B cell (primary cell): ENCODE results near the gene ZNF462. TPM values are rescaled to one million over a fixed set of nuclear protein-coding genes. Genes with fewer than 3 reads are reported as not detected.

Experiments
- ATAC-seq: fragments of 200-7000 bp; cut with Tn5 transposase; one replicate; pipeline ENCODE4 v1.10.0; 2021; ENCODE audit warnings: low read depth, mild to moderate bottlenecking, moderate number of reproducible peaks, moderate library complexity
- CTCF ChIA-PET: fragments of 350-600 bp; sonication (Branson Sonifier 250); formaldehyde crosslinking; loops from one replicate; lab custom pipeline; 2021; ENCODE audit warnings: antibody characterized with exemption, inconsistent platforms; lab: Charles Lee
- POLR2A ChIA-PET: fragments of 350-600 bp; sonication (Branson Sonifier 250); formaldehyde crosslinking; loops from one replicate; lab custom pipeline; 2021; ENCODE audit warnings: antibody characterized with exemption; lab: Charles Lee
- DNase-seq: peaks from one replicate; pipeline ENCODE4 v3.0.0; 2013
- H2AFZ ChIP-seq: 2 replicates; pipeline ENCODE4 v1.6.1; 2012; ENCODE audit warnings: mild to moderate bottlenecking, low read depth, low read length; ENCODE audit not compliant: insufficient read depth, poor library complexity, severe bottlenecking
- H3K27ac ChIP-seq, 2 donors: 1 replicate in 1 of 2; 2 replicates in 1 of 2; pipeline ENCODE4 v1.5.1; 2012 to 2013; ENCODE audit warnings: low read length in 2 of 2, mild to moderate bottlenecking in 2 of 2, moderate library complexity in 1 of 2
- H3K27me3 ChIP-seq, 4 experiments: fragments of 200-600 bp in 1 of 4; sonication (generic) in 1 of 4; replicated peaks in 1 of 4; 1 replicate in 2 of 4; 2 replicates in 2 of 4; pipeline versions ENCODE4 v1.6.1 to v1.7.0; 2013 to 2016; ENCODE audit warnings: low read length in 3 of 4, mild to moderate bottlenecking in 2 of 4, mixed read lengths in 1 of 4, moderate library complexity in 1 of 4; ENCODE audit not compliant: insufficient read depth in 4 of 4, control insufficient read depth in 3 of 4; ENCODE audit errors: control extremely low read depth in 1 of 4
- H3K36me3 ChIP-seq, 2 experiments: replicated peaks in 1 of 2; 1 replicate in 1 of 2; 2 replicates in 1 of 2; pipeline versions ENCODE4 v1.6.1 to v1.7.1; 2013; ENCODE audit warnings: low read length in 1 of 2; ENCODE audit not compliant: insufficient read depth in 2 of 2, control insufficient read depth in 1 of 2; ENCODE audit errors: control extremely low read depth in 1 of 2, extremely low read depth in 1 of 2
- H3K4me1 ChIP-seq, 2 donors: fragments of 200-600 bp in 1 of 2; sonication (generic) in 1 of 2; 1 replicate in 1 of 2; 2 replicates in 1 of 2; pipeline versions ENCODE4 v1.5.1 to v1.6.1; 2013 to 2017; ENCODE audit warnings: low read length in 2 of 2; ENCODE audit not compliant: control insufficient read depth in 2 of 2, insufficient read depth in 2 of 2
- H3K4me2 ChIP-seq: replicated peaks from 2 replicates; pipeline ENCODE3; 2012; ENCODE audit warnings: mild to moderate bottlenecking, low read depth, low read length; ENCODE audit not compliant: poor library complexity, severe bottlenecking
- H3K4me3 ChIP-seq, 5 experiments: fragments of 200-600 bp in 1 of 5; sonication (generic) in 1 of 5; 1 replicate in 3 of 5; 2 replicates in 2 of 5; pipeline versions ENCODE4 v1.5.1 to v1.7.0; 2011 to 2016; ENCODE audit warnings: low read length in 4 of 5, mild to moderate bottlenecking in 4 of 5, low read depth in 2 of 5, control low read depth in 1 of 5, moderate library complexity in 1 of 5; ENCODE audit not compliant: insufficient read depth in 1 of 5; ENCODE audit errors: control extremely low read depth in 1 of 5, extremely low read depth in 1 of 5
- H3K79me2 ChIP-seq: fragments of 200-600 bp; sonication (generic); one replicate; pipeline ENCODE4 v1.6.0; 2016; ENCODE audit warnings: low read length; ENCODE audit not compliant: control insufficient read depth, insufficient read depth
- H3K9ac ChIP-seq: fragments of 200-600 bp; sonication (generic); 2 replicates; pipeline ENCODE4 v1.6.1; 2017; ENCODE audit warnings: mild to moderate bottlenecking, low read length, moderate library complexity
- H3K9me3 ChIP-seq, 3 donors: one replicate each; pipeline versions ENCODE4 v1.6.1 to v1.7.1; 2013; ENCODE audit warnings: low read length in 2 of 3; ENCODE audit not compliant: control insufficient read depth in 2 of 3, insufficient read depth in 1 of 3; ENCODE audit errors: control extremely low read depth in 1 of 3
- H4K20me1 ChIP-seq: 2 replicates; pipeline ENCODE4 v1.6.0; 2012; ENCODE audit warnings: mild to moderate bottlenecking, low read length; ENCODE audit not compliant: insufficient read depth, control insufficient read depth, poor library complexity, severe bottlenecking
- H3K27ac Mint-ChIP-seq: one replicate; pipeline ENCODE4 v1.8.0; 2021; ENCODE audit warnings: mixed read lengths
- H3K27me3 Mint-ChIP-seq: one replicate; pipeline ENCODE4 v1.8.0; 2021; ENCODE audit warnings: mixed read lengths
- H3K4me1 Mint-ChIP-seq: one replicate; pipeline ENCODE4 v1.8.0; 2021; ENCODE audit warnings: mixed read lengths
- H3K4me3 Mint-ChIP-seq: one replicate; pipeline ENCODE4 v1.8.0; 2021; ENCODE audit warnings: mixed read lengths
- H3K9me3 Mint-ChIP-seq: one replicate; pipeline ENCODE4 v1.8.0; 2022; ENCODE audit warnings: mixed read lengths; ENCODE audit not compliant: insufficient read depth
- CTCF ChIP-seq: fragments of 200-600 bp; IDR thresholded peaks from one replicate; pipeline ENCODE4 v1.8.0; 2022; ENCODE audit warnings: antibody characterized with exemption, mild to moderate bottlenecking
- EZH2 ChIP-seq: IDR thresholded peaks from 2 replicates; pipeline ENCODE4 v1.6.1; 2012; ENCODE audit warnings: borderline replicate concordance, low read depth, mild to moderate bottlenecking, moderate library complexity, low read length; ENCODE audit not compliant: insufficient read depth, poor library complexity, severe bottlenecking
- WGBS: methylation state at CpG from one replicate; pipeline ENCODE4 v1.1.5; 2013; ENCODE audit warnings: missing lambda C conversion rate; ENCODE audit not compliant: insufficient coverage; 5-methylcytosine and 5-hydroxymethylcytosine counted together
- intact Hi-C: fragments of 100-400 bp; cut with micrococcal nuclease; formaldehyde crosslinking; loops from one replicate; pipeline ENCODE4 v1.10.0; 2022
- polyA plus RNA-seq: library from polyadenylated mRNA; depleted of rRNA; stranded (reverse); fragments of >200 nt; gene quantifications from 2 replicates; pipeline ENCODE4 v1.2.3, GENCODE V29; 2012
- total RNA-seq, 2 donors: library from RNA; stranded (reverse); fragments of 120-200 nt in 1 of 2; gene quantifications; 1 replicate in 1 of 2; 2 replicates in 1 of 2; pipeline versions ENCODE4 v1.2.3 to v1.2.4, GENCODE V29; 2013 to 2022

ZNF462 gene
- total and polyA plus RNA-seq, 2 donors (not counting 1 experiment from before 2014, with no cell fraction given): not detected

- CTCF ChIA-PET: no interaction called here
- Mint-ChIP-seq H3K4me3 (no peak overlapping the region), H3K4me1 (no peaks in the 10 kb centered on the region), H3K27ac (no peak overlapping the region), H3K27me3 (no peaks in the 10 kb centered on the region), H3K9me3 (no peaks in the 10 kb centered on the region)
- Histone ChIP-seq H3K4me2 (no peak overlapping the region), H3K9ac (no peak overlapping the region), H3K9me3 (no peaks in the 10 kb centered on the region), H3K4me1 (no peaks in the 10 kb centered on the region), H3K36me3 (no peaks in the 10 kb centered on the region), H3K79me2 (no peaks in the 10 kb centered on the region), H3K4me3 (no peak overlapping the region), H3K27me3 (no peaks in the 10 kb centered on the region), H3K27ac (no peak overlapping the region), H4K20me1 (no peaks in the 10 kb centered on the region), H2AFZ (no peak overlapping the region)
- no peak for TF ChIP-seq EZH2
- no peak for TF ChIP-seq CTCF
- intact Hi-C loops: no loop called here
- whole genome bisulfite sequencing: 100% methylated on average over 1 of the region's 5 CpGs
- no peak for DNase-seq
- ATAC-seq: no peak
- POLR2A ChIA-PET: no interaction called here
Observed at GRCh38 chr9:106891286-106891685, 28.3 kb downstream of the ZNF462 start.

- intact Hi-C loops: no loop called here
- DNase-seq: no peak
- Histone ChIP-seq H3K27ac (no peak overlapping the region), H2AFZ (no peak overlapping the region), H4K20me1 (no peaks in the 10 kb centered on the region), H3K27me3 (no peaks in the 10 kb centered on the region), H3K4me1 (no peaks in the 10 kb centered on the region), H3K9ac (no peak overlapping the region), H3K4me2 (no peak overlapping the region), H3K79me2 (no peaks in the 10 kb centered on the region), H3K9me3 (no peaks in the 10 kb centered on the region), H3K36me3 (no peaks in the 10 kb centered on the region), H3K4me3 (no peak overlapping the region)
- TF ChIP-seq EZH2 (no peak), CTCF (no peak)
- no peak for ATAC-seq
- no peak overlapping the region for H3K4me3 Mint-ChIP-seq
- no peaks in the 10 kb centered on the region for H3K27me3 Mint-ChIP-seq
- POLR2A ChIA-PET: no interaction called here
- H3K27ac Mint-ChIP-seq: no peak overlapping the region
- no peaks in the 10 kb centered on the region for H3K9me3 Mint-ChIP-seq
- CTCF ChIA-PET: no interaction called here
- 83% methylated on average over 1 of the region's 4 CpGs for WGBS
- H3K4me1 Mint-ChIP-seq: no peaks in the 10 kb centered on the region
Observed at GRCh38 chr9:106892632-106893031, 29.7 kb downstream of the ZNF462 start.
